PFSK-1 (cell line): ENCODE results near the gene LPCAT2.

Experiments used
- FOXP2 ChIP-seq: optimal IDR thresholded peaks from 2 replicates; pipeline ENCODE3; 2011; ENCODE audit warnings: borderline replicate concordance, control low read depth, inconsistent platforms; ENCODE audit not compliant: insufficient read depth; ENCODE audit errors: extremely low read length, extremely low read depth
- POLR2AphosphoS5 ChIP-seq: IDR thresholded peaks from 2 replicates; pipeline ENCODE4 v1.6.1; 2012; ENCODE audit warnings: low read depth, mild to moderate bottlenecking, control low read depth, low read length, moderate library complexity
- REST ChIP-seq, 2 experiments: IDR thresholded peaks; 2 replicates each; pipeline versions ENCODE4 v1.6.1 to v1.8.0; 2011 to 2012; ENCODE audit warnings: low read depth in 2 of 2, low read length in 2 of 2, control low read depth in 1 of 2, inconsistent platforms in 1 of 2, mild to moderate bottlenecking in 1 of 2, moderate library complexity in 1 of 2; ENCODE audit not compliant: insufficient read depth in 1 of 2
- SIN3A ChIP-seq: IDR thresholded peaks from 2 replicates; pipeline ENCODE4 v1.6.1; 2012; ENCODE audit warnings: mild to moderate bottlenecking, low read length, moderate library complexity, borderline replicate concordance; ENCODE audit not compliant: insufficient read depth
- TAF1 ChIP-seq: IDR thresholded peaks from 2 replicates; pipeline ENCODE4 v1.6.1; 2012; ENCODE audit warnings: low read length, control low read depth, borderline replicate concordance; ENCODE audit not compliant: insufficient read depth

LPCAT2 gene

GRCh38 chr16:55566432-55567175 lies 57.7 kb downstream of the LPCAT2 start, which contains the start of gene CAPNS2:
CAPNS2 (plus strand) TSS chr16:55566684; CDS start chr16:55566757, 73 bp downstream.
- no peak for TF ChIP-seq SIN3A
- no peak for TF ChIP-seq REST (IDR thresholded peaks at IDR 0.05; ENCODE audit: insufficient read depth in 1 of 2, low read depth in 2 of 2, low read length in 2 of 2)
- TF ChIP-seq POLR2AphosphoS5 = no peak
- TF ChIP-seq FOXP2 = no peak
- TF ChIP-seq TAF1 = no peak

GRCh38 chr16:55567382-55567781 lies 58.5 kb downstream of the LPCAT2 start:
- TF ChIP-seq FOXP2 = no peak
- no peak for TF ChIP-seq POLR2AphosphoS5
- TF ChIP-seq REST (IDR thresholded peaks at IDR 0.05; ENCODE audit: insufficient read depth in 1 of 2, low read depth in 2 of 2, low read length in 2 of 2) = no peak
- TF ChIP-seq SIN3A = no peak
- no peak for TF ChIP-seq TAF1

GRCh38 chr16:55568207-55568606 lies 59.3 kb downstream of the LPCAT2 start:
- TF ChIP-seq FOXP2 (no peak), TAF1 (no peak), SIN3A (no peak), POLR2AphosphoS5 (no peak), REST (IDR thresholded peaks at IDR 0.05; ENCODE audit: insufficient read depth in 1 of 2, low read depth in 2 of 2, low read length in 2 of 2) (no peak)

GRCh38 chr16:55569025-55569424 lies 60.2 kb downstream of the LPCAT2 start:
- no peak for TF ChIP-seq SIN3A
- TF ChIP-seq REST (IDR thresholded peaks at IDR 0.05; ENCODE audit: insufficient read depth in 1 of 2, low read depth in 2 of 2, low read length in 2 of 2) = no peak
- TF ChIP-seq FOXP2 = no peak
- TF ChIP-seq TAF1 = no peak
- TF ChIP-seq POLR2AphosphoS5 = no peak

- TF ChIP-seq POLR2AphosphoS5 (no peak), FOXP2 (no peak), SIN3A (no peak), TAF1 (no peak), REST (IDR thresholded peaks at IDR 0.05; ENCODE audit: insufficient read depth in 1 of 2, low read depth in 2 of 2, low read length in 2 of 2) (no peak)
Measured at GRCh38 chr16:55570159-55570558, 61.3 kb downstream of the LPCAT2 start.
